Stimulated activated naive B cell treated with anti-CD40 and anti-IgM and Interleukin-4, amounts not matched to agents 10 μg/mL and 1 μg/mL and 100 μg/mL, for 72 hours (primary cell): ENCODE data around the gene ZSWIM8.

Experiments used
- ATAC-seq, 2 donors: fragments of 150-1000 bp; cut with Tn5 transposase; replicated peaks; 2 replicates each; pipeline ENCODE4 v1.10.0; 2021; ENCODE audit warnings: moderate library complexity in 1 of 2
- DNase-seq: peaks from one replicate; pipeline ENCODE4 v3.0.0; 2021
- H3K27ac Mint-ChIP-seq: one replicate; pipeline ENCODE4 v1.8.0; 2022; ENCODE audit warnings: mild to moderate bottlenecking, mixed read lengths
- H3K27me3 Mint-ChIP-seq, 2 donors: one replicate each; pipeline ENCODE4 v1.8.0; 2022; ENCODE audit warnings: mixed read lengths in 2 of 2
- H3K36me3 Mint-ChIP-seq, 2 donors: one replicate each; pipeline ENCODE4 v1.8.0; 2022; ENCODE audit warnings: mixed read lengths in 2 of 2, mild to moderate bottlenecking in 1 of 2
- H3K4me1 Mint-ChIP-seq, 2 donors: one replicate each; pipeline ENCODE4 v1.8.0; 2022; ENCODE audit warnings: mixed read lengths in 2 of 2, mild to moderate bottlenecking in 1 of 2
- H3K4me3 Mint-ChIP-seq, 2 donors: one replicate each; pipeline ENCODE4 v1.8.0; 2022; ENCODE audit warnings: mild to moderate bottlenecking in 2 of 2, mixed read lengths in 2 of 2, moderate library complexity in 1 of 2
- H3K9me3 Mint-ChIP-seq, 2 donors: one replicate each; pipeline ENCODE4 v1.8.0; 2022; ENCODE audit warnings: mixed read lengths in 2 of 2, mild to moderate bottlenecking in 1 of 2

Gene ZSWIM8

GRCh38 chr10:73808021-73808815 is 22.8 kb downstream of the ZSWIM8 start:
- peaks cover 45 to 53% of the 10 kb centered on the region in 2 donors for H3K36me3 Mint-ChIP-seq
- H3K9me3 Mint-ChIP-seq, result no peaks in the 10 kb centered on the region
- ATAC-seq (no peak), DNase-seq (no peak)
- no peak overlapping the region for H3K4me3 Mint-ChIP-seq
- H3K4me1 Mint-ChIP-seq, result peaks cover 35 to 53% of the 10 kb centered on the region in 2 donors
- H3K27ac Mint-ChIP-seq, result no peak overlapping the region
- H3K27me3 Mint-ChIP-seq, result no peaks in the 10 kb centered on the region

GRCh38 chr10:73809061-73809818 is 23.8 kb downstream of the ZSWIM8 start:
- peaks cover 25 to 43% of the 10 kb centered on the region in 2 donors for H3K4me1 Mint-ChIP-seq

GRCh38 chr10:73810358-73810734 is 24.9 kb downstream of the ZSWIM8 start:
- Mint-ChIP-seq H3K27ac (peak overlapping the region; percentile 95), H3K4me3 (peak overlapping the region; percentile 86 to 87), H3K9me3 (no peaks in the 10 kb centered on the region), H3K27me3 (no peaks in the 10 kb centered on the region), H3K4me1 (peaks cover 23 to 41% of the 10 kb centered on the region in 2 donors), H3K36me3 (peaks cover 47 to 50% of the 10 kb centered on the region in 2 donors)
- ATAC-seq (no peak), DNase-seq (no peak)

More at GRCh38 chr10:73809061-73809818, 23.8 kb downstream of the ZSWIM8 start:
- Mint-ChIP-seq H3K27ac (no peak overlapping the region), H3K27me3 (no peaks in the 10 kb centered on the region), H3K9me3 (no peaks in the 10 kb centered on the region), H3K4me3 (no peak overlapping the region), H3K36me3 (peaks cover 47 to 48% of the 10 kb centered on the region in 2 donors)
- DNase-seq, result no peak
- ATAC-seq, result no peak

- Mint-ChIP-seq H3K4me1 (peaks cover 20 to 41% of the 10 kb centered on the region in 2 donors), H3K4me3 (peak overlapping the region; percentile 86 to 87), H3K27ac (peak overlapping the region; percentile 95), H3K9me3 (no peaks in the 10 kb centered on the region), H3K27me3 (no peaks in the 10 kb centered on the region), H3K36me3 (peaks cover 44 to 47% of the 10 kb centered on the region in 2 donors)
- DNase-seq, result peak; percentile 33
- peak; percentile 41 to 42 for ATAC-seq
These were observed 25.5 kb downstream of the ZSWIM8 start for GRCh38 chr10:73810735-73811465.

DNA sequence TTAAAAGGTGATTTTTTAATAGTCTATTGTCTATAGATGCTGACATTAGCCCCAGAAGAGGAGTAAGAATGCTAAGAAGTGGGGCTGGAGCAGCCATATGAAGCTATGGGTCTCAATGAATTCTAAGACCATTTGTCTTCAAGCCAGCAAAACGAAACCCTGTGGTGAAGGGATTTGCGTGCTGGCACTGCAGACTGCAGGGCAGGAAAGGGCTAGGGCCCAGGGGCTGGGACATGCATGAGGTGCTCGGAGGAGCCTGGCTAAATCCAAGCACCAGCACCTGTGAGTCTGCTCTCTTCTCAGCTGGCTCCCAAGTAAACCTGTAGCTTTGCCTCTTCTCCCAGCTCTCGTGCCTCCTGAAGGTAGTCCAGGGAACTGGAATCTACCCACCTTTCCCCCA is 27.3 kb downstream of the ZSWIM8 start:
- H3K4me1 Mint-ChIP-seq, result peaks cover 9 to 24% of the 10 kb centered on the region in 2 donors
- peaks cover 26 to 42% of the 10 kb centered on the region in 2 donors for H3K36me3 Mint-ChIP-seq
- H3K27me3 Mint-ChIP-seq, result no peaks in the 10 kb centered on the region
- DNase-seq (no peak), ATAC-seq (no peak)
- H3K9me3 Mint-ChIP-seq, result no peaks in the 10 kb centered on the region
- H3K4me3 Mint-ChIP-seq, result no peak overlapping the region
- no peak overlapping the region for H3K27ac Mint-ChIP-seq

DNA sequence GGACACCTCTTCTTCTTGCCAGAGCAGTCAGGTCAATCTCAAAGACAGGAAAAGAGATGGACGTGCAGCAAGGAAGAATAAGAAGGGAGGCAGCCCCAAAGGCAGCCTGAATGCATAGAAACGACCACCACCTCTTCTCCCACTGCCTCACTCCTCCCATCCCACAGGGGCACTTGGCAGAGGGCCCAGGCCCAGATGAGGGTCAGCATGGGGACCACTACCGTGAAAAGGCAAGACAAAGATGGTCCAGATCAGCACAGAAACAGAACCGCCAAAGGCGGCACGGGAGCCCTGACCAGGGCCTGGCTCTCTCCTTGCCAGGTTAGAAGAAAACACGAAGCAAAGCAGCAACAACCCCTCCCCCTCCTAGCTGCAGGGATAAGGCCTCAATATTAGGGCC is 27.9 kb downstream of the ZSWIM8 start:
- peaks cover 9 to 24% of the 10 kb centered on the region in 2 donors for H3K4me1 Mint-ChIP-seq
- H3K36me3 Mint-ChIP-seq, result peaks cover 21 to 39% of the 10 kb centered on the region in 2 donors
- ATAC-seq (no peak), DNase-seq (no peak)
- no peaks in the 10 kb centered on the region for H3K9me3 Mint-ChIP-seq
- no peaks in the 10 kb centered on the region for H3K27me3 Mint-ChIP-seq
- H3K27ac Mint-ChIP-seq, result no peak overlapping the region
- H3K4me3 Mint-ChIP-seq, result no peak overlapping the region

GRCh38 chr10:73814276-73814895 is 29.0 kb downstream of the ZSWIM8 start:
- Mint-ChIP-seq H3K27me3 (no peaks in the 10 kb centered on the region), H3K27ac (no peak overlapping the region), H3K4me1 (peaks cover 5 to 14% of the 10 kb centered on the region in 2 donors), H3K4me3 (no peak overlapping the region), H3K9me3 (no peaks in the 10 kb centered on the region), H3K36me3 (peaks cover 12 to 29% of the 10 kb centered on the region in 2 donors)
- DNase-seq (no peak), ATAC-seq (no peak)

GRCh38 chr10:73814896-73815718 is 29.7 kb downstream of the ZSWIM8 start:
- no peaks in the 10 kb centered on the region for H3K27me3 Mint-ChIP-seq
- no peak overlapping the region for H3K27ac Mint-ChIP-seq
- peaks cover 4 to 7% of the 10 kb centered on the region in 2 donors for H3K4me1 Mint-ChIP-seq
- H3K36me3 Mint-ChIP-seq, result peaks cover 12 to 30% of the 10 kb centered on the region in 2 donors
- ATAC-seq (no peak), DNase-seq (no peak)
- no peak overlapping the region for H3K4me3 Mint-ChIP-seq
- no peaks in the 10 kb centered on the region for H3K9me3 Mint-ChIP-seq

- DNase-seq (no peak), ATAC-seq (no peak)
- H3K27me3 Mint-ChIP-seq, result no peaks in the 10 kb centered on the region
- peaks cover 12 to 31% of the 10 kb centered on the region in 2 donors for H3K36me3 Mint-ChIP-seq
- H3K27ac Mint-ChIP-seq, result no peak overlapping the region
- H3K4me3 Mint-ChIP-seq, result no peak overlapping the region
- H3K4me1 Mint-ChIP-seq, result peaks cover under 1 to 1% of the 10 kb centered on the region in 2 donors
- no peaks in the 10 kb centered on the region for H3K9me3 Mint-ChIP-seq
These were observed 30.3 kb downstream of the ZSWIM8 start for GRCh38 chr10:73815719-73816030.

- Mint-ChIP-seq H3K27ac (peak overlapping the region; percentile 70), H3K36me3 (peaks cover 15 to 35% of the 10 kb centered on the region in 2 donors), H3K27me3 (no peaks in the 10 kb centered on the region), H3K4me3 (no peak overlapping the region), H3K9me3 (no peaks in the 10 kb centered on the region), H3K4me1 (no peaks in the 10 kb centered on the region)
- DNase-seq (no peak), ATAC-seq (no peak)
These were observed 31.7 kb downstream of the ZSWIM8 start for GRCh38 chr10:73816917-73817729.

DNA sequence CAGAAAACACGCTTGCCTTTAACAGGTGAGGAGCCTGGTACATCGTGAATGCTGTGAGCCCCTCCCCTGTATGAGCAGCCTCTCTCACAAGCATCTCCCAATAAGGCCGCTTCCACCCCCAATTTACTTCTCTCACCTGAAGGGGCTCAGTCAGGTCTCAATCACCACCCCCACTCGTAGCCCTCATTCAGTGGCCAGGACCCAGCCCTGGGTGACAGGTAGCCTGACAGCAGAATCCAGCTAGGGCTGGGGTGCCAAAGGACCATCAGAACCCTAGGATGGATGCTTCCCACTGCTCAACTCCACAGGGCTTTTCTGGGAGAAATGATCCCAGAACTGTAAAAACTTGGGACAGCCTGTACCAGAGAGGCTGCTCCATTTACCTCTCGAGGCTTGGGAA is 32.4 kb downstream of the ZSWIM8 start:
- no peak for ATAC-seq
- H3K27me3 Mint-ChIP-seq, result no peaks in the 10 kb centered on the region
- peaks cover 17 to 40% of the 10 kb centered on the region in 2 donors for H3K36me3 Mint-ChIP-seq
- no peaks in the 10 kb centered on the region for H3K9me3 Mint-ChIP-seq
- H3K4me1 Mint-ChIP-seq, result no peaks in the 10 kb centered on the region
- peak overlapping the region; percentile 70 for H3K27ac Mint-ChIP-seq
- DNase-seq, result no peak
- no peak overlapping the region for H3K4me3 Mint-ChIP-seq

GRCh38 chr10:73818402-73818801 is 33.0 kb downstream of the ZSWIM8 start:
- H3K27me3 Mint-ChIP-seq, result no peaks in the 10 kb centered on the region
- no peak overlapping the region for H3K27ac Mint-ChIP-seq
- H3K36me3 Mint-ChIP-seq, result peaks cover 12 to 41% of the 10 kb centered on the region in 2 donors
- H3K4me1 Mint-ChIP-seq, result no peaks in the 10 kb centered on the region
- ATAC-seq (no peak), DNase-seq (no peak)
- H3K4me3 Mint-ChIP-seq, result no peak overlapping the region
- H3K9me3 Mint-ChIP-seq, result no peaks in the 10 kb centered on the region

- DNase-seq (no peak), ATAC-seq (no peak)
- Mint-ChIP-seq H3K27me3 (no peaks in the 10 kb centered on the region), H3K4me3 (no peak overlapping the region), H3K9me3 (no peaks in the 10 kb centered on the region), H3K4me1 (no peaks in the 10 kb centered on the region), H3K27ac (no peak overlapping the region), H3K36me3 (peaks cover 8 to 36% of the 10 kb centered on the region in 2 donors)
These were observed 33.7 kb downstream of the ZSWIM8 start for GRCh38 chr10:73819081-73819480.
